ENCODE results near the gene ACSL1. TPM values are rescaled to one million over a fixed set of nuclear protein-coding genes. Genes with fewer than 3 reads are reported as not detected.

Gene ACSL1
- total RNA-seq, 1 donor from 2014 or later = 4.3 TPM

- Mint-ChIP-seq H3K27ac (ENCODE audit: unreplicated experiment) (no peak overlapping the region), H3K27me3 (ENCODE audit: unreplicated experiment) (peaks cover 6% of the 10 kb centered on the region), H3K36me3 (ENCODE audit: low read depth, unreplicated experiment) (no peaks in the 10 kb centered on the region), H3K4me1 (ENCODE audit: unreplicated experiment) (peaks cover 6% of the 10 kb centered on the region), H3K4me3 (ENCODE audit: unreplicated experiment) (no peak overlapping the region), H3K9me3 (ENCODE audit: unreplicated experiment) (no peaks in the 10 kb centered on the region)
- no peak for TF ChIP-seq CTCF (IDR thresholded peaks at IDR 0.05; ENCODE audit: unreplicated experiment)
- DNase-seq (ENCODE audit: low spot score) = no peak
Observed at GRCh38 chr4:184812199-184812542, 13.6 kb downstream of the ACSL1 start.

- Mint-ChIP-seq H3K4me1 (ENCODE audit: unreplicated experiment) (peaks cover 6% of the 10 kb centered on the region), H3K9me3 (ENCODE audit: unreplicated experiment) (no peaks in the 10 kb centered on the region), H3K4me3 (ENCODE audit: unreplicated experiment) (no peak overlapping the region), H3K36me3 (ENCODE audit: low read depth, unreplicated experiment) (no peaks in the 10 kb centered on the region), H3K27me3 (ENCODE audit: unreplicated experiment) (peaks cover 6% of the 10 kb centered on the region), H3K27ac (ENCODE audit: unreplicated experiment) (no peak overlapping the region)
- DNase-seq (ENCODE audit: low spot score) = no peak
- no peak for TF ChIP-seq CTCF (IDR thresholded peaks at IDR 0.05; ENCODE audit: unreplicated experiment)
Observed at GRCh38 chr4:184811526-184812198, 14.1 kb downstream of the ACSL1 start.

- H3K4me3 Mint-ChIP-seq (ENCODE audit: unreplicated experiment) = no peak overlapping the region
- peaks cover 6% of the 10 kb centered on the region for H3K4me1 Mint-ChIP-seq (ENCODE audit: unreplicated experiment)
- no peak for TF ChIP-seq CTCF (IDR thresholded peaks at IDR 0.05; ENCODE audit: unreplicated experiment)
Observed at GRCh38 chr4:184810720-184811119, 15.0 kb downstream of the ACSL1 start.

GRCh38 chr4:184808713-184809050 lies 17.1 kb downstream of the ACSL1 start:
- peaks cover 6% of the 10 kb centered on the region for H3K27me3 Mint-ChIP-seq (ENCODE audit: unreplicated experiment)
- no peak for TF ChIP-seq CTCF (IDR thresholded peaks at IDR 0.05; ENCODE audit: unreplicated experiment)
- H3K36me3 Mint-ChIP-seq (ENCODE audit: low read depth, unreplicated experiment) = no peaks in the 10 kb centered on the region
- no peak for DNase-seq (ENCODE audit: low spot score)
- no peak overlapping the region for H3K27ac Mint-ChIP-seq (ENCODE audit: unreplicated experiment)
- H3K9me3 Mint-ChIP-seq (ENCODE audit: unreplicated experiment) = no peaks in the 10 kb centered on the region
- H3K4me3 Mint-ChIP-seq (ENCODE audit: unreplicated experiment) = no peak overlapping the region
- H3K4me1 Mint-ChIP-seq (ENCODE audit: unreplicated experiment) = peaks cover 6% of the 10 kb centered on the region

More at GRCh38 chr4:184810720-184811119, 15.0 kb downstream of the ACSL1 start:
- no peaks in the 10 kb centered on the region for H3K9me3 Mint-ChIP-seq (ENCODE audit: unreplicated experiment)
- peaks cover 7% of the 10 kb centered on the region for H3K27me3 Mint-ChIP-seq (ENCODE audit: unreplicated experiment)
- H3K36me3 Mint-ChIP-seq (ENCODE audit: low read depth, unreplicated experiment) = no peaks in the 10 kb centered on the region
- no peak for DNase-seq (ENCODE audit: low spot score)
- H3K27ac Mint-ChIP-seq (ENCODE audit: unreplicated experiment) = no peak overlapping the region

GRCh38 chr4:184807797-184808712 lies 17.7 kb downstream of the ACSL1 start:
- H3K9me3 Mint-ChIP-seq (ENCODE audit: unreplicated experiment) = no peaks in the 10 kb centered on the region
- no peak overlapping the region for H3K27ac Mint-ChIP-seq (ENCODE audit: unreplicated experiment)
- no peak for TF ChIP-seq CTCF (IDR thresholded peaks at IDR 0.05; ENCODE audit: unreplicated experiment)
- no peak overlapping the region for H3K4me3 Mint-ChIP-seq (ENCODE audit: unreplicated experiment)
- peaks cover 6% of the 10 kb centered on the region for H3K27me3 Mint-ChIP-seq (ENCODE audit: unreplicated experiment)
- peaks cover 3% of the 10 kb centered on the region for H3K4me1 Mint-ChIP-seq (ENCODE audit: unreplicated experiment)
- no peak for DNase-seq (ENCODE audit: low spot score)
- H3K36me3 Mint-ChIP-seq (ENCODE audit: low read depth, unreplicated experiment) = no peaks in the 10 kb centered on the region
